HepG2 (cell line): Measurements from ENCODE around the gene RNH1. TPM values are rescaled to one million over a fixed set of nuclear protein-coding genes. Genes with fewer than 3 reads are reported as not detected.

Experiments used
- CCAR2 ChIP-seq: fragments of 200-400 bp; formaldehyde crosslinking; optimal IDR thresholded peaks from 2 replicates; pipeline ENCODE3; 2018; ENCODE audit warnings: low read depth, mild to moderate bottlenecking, low read length, moderate library complexity
- CEBPG ChIP-seq: IDR thresholded peaks from 2 replicates; pipeline ENCODE4 v1.6.1; 2016
- DR1 ChIP-seq: sonication (generic); formaldehyde crosslinking; IDR thresholded peaks from 2 replicates; pipeline ENCODE4 v1.8.0; 2021; ENCODE audit warnings: mild to moderate bottlenecking, missing genetic modification reagents, inconsistent platforms
- EED ChIP-seq: sonication (generic); formaldehyde crosslinking; IDR thresholded peaks from 2 replicates; pipeline ENCODE4 v1.5.0; 2020; ENCODE audit warnings: mild to moderate bottlenecking, missing genetic modification reagents
- JUND ChIP-seq: sonication (generic); formaldehyde crosslinking; IDR thresholded peaks from 2 replicates; pipeline ENCODE4 v1.8.0; 2022; ENCODE audit warnings: mild to moderate bottlenecking, missing genetic modification reagents
- KDM6A ChIP-seq: IDR thresholded peaks from 2 replicates; pipeline ENCODE4 v1.6.1; 2016; ENCODE audit warnings: low read depth
- MTF1 ChIP-seq: sonication (generic); formaldehyde crosslinking; IDR thresholded peaks from 2 replicates; pipeline ENCODE4 v1.5.0; 2020; ENCODE audit warnings: missing genetic modification reagents
- ONECUT2 ChIP-seq: sonication (generic); formaldehyde crosslinking; IDR thresholded peaks from 2 replicates; pipeline ENCODE4 v1.4.0; 2020; ENCODE audit warnings: missing genetic modification reagents
- SP5 ChIP-seq: IDR thresholded peaks from 2 replicates; pipeline ENCODE4 v1.6.1; 2016; ENCODE audit warnings: low read depth, borderline replicate concordance
- TBX2 ChIP-seq: sonication (generic); formaldehyde crosslinking; IDR thresholded peaks from 2 replicates; pipeline ENCODE4 v1.5.0; 2020; ENCODE audit warnings: missing genetic modification reagents, mild to moderate bottlenecking, borderline replicate concordance
- ZBTB38 ChIP-seq: sonication (generic); formaldehyde crosslinking; IDR thresholded peaks from 2 replicates; pipeline ENCODE4 v1.5.1; 2020; ENCODE audit warnings: mild to moderate bottlenecking, missing genetic modification reagents
- ZNF160 ChIP-seq: sonication (generic); formaldehyde crosslinking; IDR thresholded peaks from 2 replicates; pipeline ENCODE4 v1.8.0; 2022; ENCODE audit warnings: mild to moderate bottlenecking, inconsistent platforms, missing genetic modification reagents
- ZNF296 ChIP-seq: sonication (generic); formaldehyde crosslinking; conservative IDR thresholded peaks from 2 replicates; pipeline ENCODE4 v1.5.0; 2020; ENCODE audit warnings: mild to moderate bottlenecking, missing genetic modification reagents
- ZNF496 ChIP-seq: sonication (generic); formaldehyde crosslinking; IDR thresholded peaks from 2 replicates; pipeline ENCODE4 v1.8.1; 2023; ENCODE audit warnings: mild to moderate bottlenecking, moderate library complexity, missing genetic modification reagents; ENCODE audit not compliant: insufficient replicate concordance
- ZNF720 ChIP-seq: sonication (generic); formaldehyde crosslinking; IDR thresholded peaks from 2 replicates; pipeline ENCODE4 v1.4.0; 2020; ENCODE audit warnings: missing genetic modification reagents
- ZNF83 ChIP-seq: sonication (generic); formaldehyde crosslinking; IDR thresholded peaks from 2 replicates; pipeline ENCODE4 v1.4.0; 2020; ENCODE audit warnings: missing genetic modification reagents, mild to moderate bottlenecking, borderline replicate concordance
- ZSCAN9 ChIP-seq: IDR thresholded peaks from 2 replicates; pipeline ENCODE4 v1.6.1; 2016; ENCODE audit warnings: borderline replicate concordance
- polyA plus RNA-seq, 8 experiments: library from polyadenylated mRNA; depleted of rRNA in 3 of 8; stranded (reverse) in 7 of 8; unstranded in 1 of 8; fragments of >200 nt; fragmentation: Illumina TruSeq in 4 of 8; extraction: Trizol in 4 of 8; gene quantifications; 2 replicates each; pipeline versions ENCODE4 v1.2.1 to v1.2.3, GENCODE V29; 2011 to 2016; ENCODE audit warnings: low read depth in 4 of 8, missing spikeins in 1 of 8, mixed read lengths in 1 of 8; ENCODE audit not compliant: insufficient read depth in 1 of 8
- total RNA-seq, 5 experiments: library from RNA; depleted of rRNA; stranded (reverse); fragments of >200 nt; fragmentation: Illumina TruSeq; extraction: Trizol; gene quantifications; 2 replicates each; pipeline ENCODE4 v1.2.3, GENCODE V29; 2016; ENCODE audit warnings: low read depth in 1 of 5
- TF ChIP-seq, protein P1 (sequence below): IDR thresholded peaks from 2 replicates; pipeline ENCODE4 v1.6.1; 2016; ENCODE audit warnings: mild to moderate bottlenecking, missing biosample characterization, missing genetic modification reagents
- TF ChIP-seq, protein P2 (sequence below): sonication (generic); formaldehyde crosslinking; IDR thresholded peaks from 2 replicates; pipeline ENCODE4 v1.4.0; 2020; ENCODE audit warnings: missing genetic modification reagents
- TF ChIP-seq, protein P3 (sequence below): sonication (generic); formaldehyde crosslinking; IDR thresholded peaks from 2 replicates; pipeline ENCODE4 v1.8.0; 2022; ENCODE audit warnings: missing genetic modification reagents, mild to moderate bottlenecking, borderline replicate concordance
- TF ChIP-seq, protein P4 (sequence below): sonication (generic); formaldehyde crosslinking; IDR thresholded peaks from 2 replicates; pipeline ENCODE4 v1.5.0; 2020; ENCODE audit warnings: mild to moderate bottlenecking, missing genetic modification reagents
- TF ChIP-seq, protein P5 (sequence below), 2 experiments: sonication (generic) in 1 of 2; formaldehyde crosslinking in 1 of 2; IDR thresholded peaks; 2 replicates each; pipeline versions ENCODE4 v1.5.1 to v1.6.1; 2011 to 2020; ENCODE audit warnings: borderline replicate concordance in 1 of 2, low read depth in 1 of 2, low read length in 1 of 2, mild to moderate bottlenecking in 1 of 2, missing genetic modification reagents in 1 of 2, moderate library complexity in 1 of 2

RNH1 gene
- total and polyA plus RNA-seq, 2 of the 13 experiments (the other 11 are each of a cell fraction or from before 2014, with no cell fraction given): 36.0 to 74.1 TPM

DNA sequence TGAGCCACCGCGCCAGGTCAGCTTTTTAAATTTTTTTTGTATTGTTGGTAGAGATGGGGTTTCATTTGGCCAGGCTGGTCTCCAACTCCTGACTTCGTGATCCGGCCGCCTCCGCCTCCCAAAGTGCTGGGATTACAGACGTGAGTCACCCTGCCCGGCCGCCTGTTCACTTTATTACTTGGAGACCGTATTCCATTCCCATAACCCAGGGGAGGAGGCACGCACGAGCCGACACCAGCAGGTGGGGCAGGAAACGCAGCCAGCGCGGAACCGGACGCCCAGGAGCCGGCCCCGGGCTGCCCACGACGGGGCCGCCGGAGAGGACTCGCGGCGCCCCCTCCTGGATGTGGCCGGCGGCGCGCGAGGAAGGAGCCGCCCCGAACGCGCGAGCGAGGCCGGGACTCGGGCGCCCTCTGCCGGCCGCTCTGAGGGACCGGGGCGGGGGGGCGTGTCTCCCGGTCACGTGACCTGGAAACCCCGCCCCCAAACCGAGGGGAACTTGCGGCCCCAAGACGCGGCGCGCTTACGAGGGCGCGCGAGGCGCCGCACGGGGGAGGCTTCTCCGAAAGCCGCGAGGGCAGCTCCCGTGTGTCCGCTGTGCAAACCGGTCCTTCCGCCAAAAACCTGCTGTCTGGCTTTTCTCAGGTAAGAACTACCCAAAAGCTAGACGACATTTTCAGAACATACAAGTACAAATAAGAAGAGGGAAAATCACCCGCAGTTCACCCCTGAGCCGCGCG lies 11.6 kb upstream of the RNH1 start (continued):
- TF ChIP-seq, protein P1, sequence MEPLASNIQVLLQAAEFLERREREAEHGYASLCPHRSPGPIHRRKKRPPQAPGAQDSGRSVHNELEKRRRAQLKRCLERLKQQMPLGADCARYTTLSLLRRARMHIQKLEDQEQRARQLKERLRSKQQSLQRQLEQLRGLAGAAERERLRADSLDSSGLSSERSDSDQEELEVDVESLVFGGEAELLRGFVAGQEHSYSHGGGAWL (CRISPR knock-in tag): peak; percentile 74; the same call in 1 of the 2 replicates
- no peak for TF ChIP-seq SP5 (CRISPR knock-in tag)
- TF ChIP-seq, protein P2, sequence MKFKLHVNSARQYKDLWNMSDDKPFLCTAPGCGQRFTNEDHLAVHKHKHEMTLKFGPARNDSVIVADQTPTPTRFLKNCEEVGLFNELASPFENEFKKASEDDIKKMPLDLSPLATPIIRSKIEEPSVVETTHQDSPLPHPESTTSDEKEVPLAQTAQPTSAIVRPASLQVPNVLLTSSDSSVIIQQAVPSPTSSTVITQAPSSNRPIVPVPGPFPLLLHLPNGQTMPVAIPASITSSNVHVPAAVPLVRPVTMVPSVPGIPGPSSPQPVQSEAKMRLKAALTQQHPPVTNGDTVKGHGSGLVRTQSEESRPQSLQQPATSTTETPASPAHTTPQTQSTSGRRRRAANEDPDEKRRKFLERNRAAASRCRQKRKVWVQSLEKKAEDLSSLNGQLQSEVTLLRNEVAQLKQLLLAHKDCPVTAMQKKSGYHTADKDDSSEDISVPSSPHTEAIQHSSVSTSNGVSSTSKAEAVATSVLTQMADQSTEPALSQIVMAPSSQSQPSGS (CRISPR knock-in tag): peak; percentile 52; the same call in 1 of the 2 replicates
- TF ChIP-seq, protein P3, sequence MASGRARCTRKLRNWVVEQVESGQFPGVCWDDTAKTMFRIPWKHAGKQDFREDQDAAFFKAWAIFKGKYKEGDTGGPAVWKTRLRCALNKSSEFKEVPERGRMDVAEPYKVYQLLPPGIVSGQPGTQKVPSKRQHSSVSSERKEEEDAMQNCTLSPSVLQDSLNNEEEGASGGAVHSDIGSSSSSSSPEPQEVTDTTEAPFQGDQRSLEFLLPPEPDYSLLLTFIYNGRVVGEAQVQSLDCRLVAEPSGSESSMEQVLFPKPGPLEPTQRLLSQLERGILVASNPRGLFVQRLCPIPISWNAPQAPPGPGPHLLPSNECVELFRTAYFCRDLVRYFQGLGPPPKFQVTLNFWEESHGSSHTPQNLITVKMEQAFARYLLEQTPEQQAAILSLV (CRISPR knock-in tag): peak; percentile 60; the same call in 1 of the 2 replicates
- no peak for TF ChIP-seq KDM6A (CRISPR knock-in tag)
- no peak for TF ChIP-seq DR1
- no peak for TF ChIP-seq CEBPG
- TF ChIP-seq ZSCAN9 (CRISPR knock-in tag): no peak
- TF ChIP-seq JUND (CRISPR knock-in tag): 0 out of 2 replicates have a peak, but pooled peaks have one; percentile 10
- TF ChIP-seq, protein P4, sequence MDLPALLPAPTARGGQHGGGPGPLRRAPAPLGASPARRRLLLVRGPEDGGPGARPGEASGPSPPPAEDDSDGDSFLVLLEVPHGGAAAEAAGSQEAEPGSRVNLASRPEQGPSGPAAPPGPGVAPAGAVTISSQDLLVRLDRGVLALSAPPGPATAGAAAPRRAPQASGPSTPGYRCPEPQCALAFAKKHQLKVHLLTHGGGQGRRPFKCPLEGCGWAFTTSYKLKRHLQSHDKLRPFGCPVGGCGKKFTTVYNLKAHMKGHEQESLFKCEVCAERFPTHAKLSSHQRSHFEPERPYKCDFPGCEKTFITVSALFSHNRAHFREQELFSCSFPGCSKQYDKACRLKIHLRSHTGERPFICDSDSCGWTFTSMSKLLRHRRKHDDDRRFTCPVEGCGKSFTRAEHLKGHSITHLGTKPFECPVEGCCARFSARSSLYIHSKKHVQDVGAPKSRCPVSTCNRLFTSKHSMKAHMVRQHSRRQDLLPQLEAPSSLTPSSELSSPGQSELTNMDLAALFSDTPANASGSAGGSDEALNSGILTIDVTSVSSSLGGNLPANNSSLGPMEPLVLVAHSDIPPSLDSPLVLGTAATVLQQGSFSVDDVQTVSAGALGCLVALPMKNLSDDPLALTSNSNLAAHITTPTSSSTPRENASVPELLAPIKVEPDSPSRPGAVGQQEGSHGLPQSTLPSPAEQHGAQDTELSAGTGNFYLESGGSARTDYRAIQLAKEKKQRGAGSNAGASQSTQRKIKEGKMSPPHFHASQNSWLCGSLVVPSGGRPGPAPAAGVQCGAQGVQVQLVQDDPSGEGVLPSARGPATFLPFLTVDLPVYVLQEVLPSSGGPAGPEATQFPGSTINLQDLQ (CRISPR knock-in tag): no peak
- peak; percentile 88 for TF ChIP-seq TBX2 (CRISPR knock-in tag)
- no peak for TF ChIP-seq MTF1
- TF ChIP-seq CCAR2: no peak
- 0 out of 2 replicates have a peak, but pooled peaks have one; percentile 44 for TF ChIP-seq ZNF160 (CRISPR knock-in tag)
- TF ChIP-seq, protein P5, sequence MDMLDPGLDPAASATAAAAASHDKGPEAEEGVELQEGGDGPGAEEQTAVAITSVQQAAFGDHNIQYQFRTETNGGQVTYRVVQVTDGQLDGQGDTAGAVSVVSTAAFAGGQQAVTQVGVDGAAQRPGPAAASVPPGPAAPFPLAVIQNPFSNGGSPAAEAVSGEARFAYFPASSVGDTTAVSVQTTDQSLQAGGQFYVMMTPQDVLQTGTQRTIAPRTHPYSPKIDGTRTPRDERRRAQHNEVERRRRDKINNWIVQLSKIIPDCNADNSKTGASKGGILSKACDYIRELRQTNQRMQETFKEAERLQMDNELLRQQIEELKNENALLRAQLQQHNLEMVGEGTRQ (IDR thresholded peaks at IDR 0.05; ENCODE audit: low read depth, low read length): peak; percentile 83
- TF ChIP-seq, protein P5 (CRISPR knock-in tag; IDR thresholded peaks at IDR 0.05; ENCODE audit: borderline replicate concordance): peak; percentile 85
- no peak for TF ChIP-seq ZNF496 (CRISPR knock-in tag)
- TF ChIP-seq ZNF720 (CRISPR knock-in tag): no peak
- TF ChIP-seq EED (CRISPR knock-in tag): 0 out of 2 replicates have a peak, but pooled peaks have one; percentile 38
- no peak for TF ChIP-seq ONECUT2 (CRISPR knock-in tag)
- no peak for TF ChIP-seq ZNF83 (CRISPR knock-in tag)
- no peak for TF ChIP-seq ZNF296 (CRISPR knock-in tag)
- TF ChIP-seq ZBTB38 (CRISPR knock-in tag): peak; percentile 91
